Neural crest cell (in vitro differentiated cells): ENCODE results near the gene PZP. TPM values are rescaled to one million over a fixed set of nuclear protein-coding genes. Genes with fewer than 3 reads are reported as not detected.

Source experiments
- DNase-seq: peaks from one replicate; pipeline ENCODE4 v3.0.0; 2021; ENCODE audit warnings: low read depth, mixed read lengths, low spot score
- H3K27ac Mint-ChIP-seq: one replicate; pipeline ENCODE4 v1.8.0; 2021; ENCODE audit warnings: mild to moderate bottlenecking, mixed read lengths; ENCODE audit not compliant: unreplicated experiment
- H3K27me3 Mint-ChIP-seq: 2 replicates; pipeline ENCODE4 v1.8.0; 2021; ENCODE audit warnings: low read depth, mild to moderate bottlenecking, mixed read lengths
- H3K36me3 Mint-ChIP-seq: 2 replicates; pipeline ENCODE4 v1.8.0; 2021; ENCODE audit warnings: low read depth, mild to moderate bottlenecking, mixed read lengths
- H3K4me1 Mint-ChIP-seq: 2 replicates; pipeline ENCODE4 v1.8.0; 2021; ENCODE audit warnings: mixed read lengths
- H3K4me3 Mint-ChIP-seq: one replicate; pipeline ENCODE4 v1.8.0; 2021; ENCODE audit warnings: mild to moderate bottlenecking, mixed read lengths
- H3K9me3 Mint-ChIP-seq: 2 replicates; pipeline ENCODE4 v1.8.0; 2021; ENCODE audit warnings: mixed read lengths
- CTCF ChIP-seq: fragments of 200-600 bp; sonication (generic); conservative IDR thresholded peaks from 2 replicates; pipeline ENCODE4 v1.5.0; 2021; ENCODE audit warnings: antibody characterized with exemption, mild to moderate bottlenecking
- total RNA-seq: library from RNA; stranded (reverse); gene quantifications from 2 replicates; pipeline ENCODE4 v1.2.1, GENCODE V29; 2021

Gene PZP
- total RNA-seq, 1 donor from 2014 or later = not detected

DNA sequence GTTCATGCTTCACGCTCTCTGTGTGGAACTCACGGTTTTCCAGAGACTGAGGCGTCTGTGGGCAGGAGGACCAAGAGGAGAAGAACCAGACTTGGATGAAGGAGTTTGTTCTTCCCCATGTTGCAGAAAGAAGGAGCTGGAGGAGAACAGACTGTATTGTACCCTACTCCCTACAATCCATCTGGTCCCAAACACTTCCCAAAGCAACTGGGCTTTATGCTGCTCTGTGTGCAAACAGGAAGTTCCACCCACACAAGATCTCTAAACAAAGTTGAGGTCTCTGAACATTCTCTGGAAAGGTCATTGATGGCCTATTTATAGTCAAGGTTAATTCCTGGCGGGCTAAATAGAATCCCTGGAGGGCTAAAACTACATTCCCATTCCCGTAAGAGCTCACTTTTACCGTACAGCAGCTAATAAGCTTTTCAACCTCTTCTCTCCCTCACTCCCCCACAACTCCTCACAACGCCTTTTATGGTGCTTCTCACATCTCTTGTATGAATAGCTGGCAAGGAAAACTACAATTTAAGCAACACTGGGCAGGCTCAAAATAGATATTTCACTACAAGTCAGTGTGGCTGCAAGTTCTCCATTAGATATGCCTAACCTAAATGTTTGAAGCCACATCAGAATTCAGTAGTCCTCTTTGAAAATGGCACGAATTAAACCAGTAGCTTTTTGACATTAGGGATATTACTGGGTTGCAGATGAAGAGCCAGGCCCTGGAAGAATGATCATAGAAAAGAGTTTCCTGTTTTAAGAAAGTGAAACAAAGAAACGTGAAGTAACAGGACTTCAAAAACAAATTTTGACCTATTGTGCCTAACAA is 92.2 kb downstream of the PZP start, which contains the start of gene A2M:
Gene A2M (minus strand): TSS at position 189 of the 829 bp plus-strand sequence. CDS start 70 bp downstream, at position 119.
- H3K27me3 Mint-ChIP-seq = no peaks in the 10 kb centered on the region
- peaks cover 12% of the 10 kb centered on the region for H3K36me3 Mint-ChIP-seq
- DNase-seq = no peak
- H3K4me1 Mint-ChIP-seq = peaks cover 42% of the 10 kb centered on the region
- no peaks in the 10 kb centered on the region for H3K9me3 Mint-ChIP-seq
- TF ChIP-seq CTCF = no peak
- H3K27ac Mint-ChIP-seq = peak within 1 kb of the TSS; percentile 16
- H3K4me3 Mint-ChIP-seq = peak within 1 kb of the TSS; percentile 56

DNA sequence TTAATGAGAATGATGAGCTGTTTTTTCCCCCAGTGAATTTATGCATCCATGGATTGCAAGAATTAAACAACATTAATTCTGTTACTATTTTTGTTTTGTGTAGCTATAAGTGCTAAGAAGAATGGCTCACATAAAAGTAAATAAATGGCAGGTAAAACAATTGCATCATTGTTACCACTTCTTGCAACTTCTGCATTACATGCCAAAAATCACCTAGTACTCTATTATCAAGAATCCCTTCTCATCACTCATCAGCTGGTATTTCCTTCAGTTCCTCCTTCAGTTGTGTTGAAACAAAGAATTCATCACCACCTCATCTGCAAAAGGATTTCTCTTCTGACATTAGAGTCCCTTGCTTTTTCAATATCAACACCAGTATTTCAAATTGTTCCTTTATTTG is 93.2 kb downstream of the PZP start:
- TF ChIP-seq CTCF = no peak
- no peak overlapping the region for H3K27ac Mint-ChIP-seq
- H3K4me3 Mint-ChIP-seq = peak overlapping the region; percentile 56
- peaks cover 12% of the 10 kb centered on the region for H3K36me3 Mint-ChIP-seq
- H3K27me3 Mint-ChIP-seq = no peaks in the 10 kb centered on the region
- no peak for DNase-seq
- peaks cover 42% of the 10 kb centered on the region for H3K4me1 Mint-ChIP-seq
- no peaks in the 10 kb centered on the region for H3K9me3 Mint-ChIP-seq

- no peak for DNase-seq
- Mint-ChIP-seq H3K36me3 (peaks cover 12% of the 10 kb centered on the region), H3K27me3 (no peaks in the 10 kb centered on the region), H3K27ac (no peak overlapping the region), H3K4me1 (peaks cover 38% of the 10 kb centered on the region), H3K4me3 (no peak overlapping the region), H3K9me3 (no peaks in the 10 kb centered on the region)
- no peak for TF ChIP-seq CTCF
Observed at GRCh38 chr12:9113987-9114309, 94.2 kb downstream of the PZP start.

DNA sequence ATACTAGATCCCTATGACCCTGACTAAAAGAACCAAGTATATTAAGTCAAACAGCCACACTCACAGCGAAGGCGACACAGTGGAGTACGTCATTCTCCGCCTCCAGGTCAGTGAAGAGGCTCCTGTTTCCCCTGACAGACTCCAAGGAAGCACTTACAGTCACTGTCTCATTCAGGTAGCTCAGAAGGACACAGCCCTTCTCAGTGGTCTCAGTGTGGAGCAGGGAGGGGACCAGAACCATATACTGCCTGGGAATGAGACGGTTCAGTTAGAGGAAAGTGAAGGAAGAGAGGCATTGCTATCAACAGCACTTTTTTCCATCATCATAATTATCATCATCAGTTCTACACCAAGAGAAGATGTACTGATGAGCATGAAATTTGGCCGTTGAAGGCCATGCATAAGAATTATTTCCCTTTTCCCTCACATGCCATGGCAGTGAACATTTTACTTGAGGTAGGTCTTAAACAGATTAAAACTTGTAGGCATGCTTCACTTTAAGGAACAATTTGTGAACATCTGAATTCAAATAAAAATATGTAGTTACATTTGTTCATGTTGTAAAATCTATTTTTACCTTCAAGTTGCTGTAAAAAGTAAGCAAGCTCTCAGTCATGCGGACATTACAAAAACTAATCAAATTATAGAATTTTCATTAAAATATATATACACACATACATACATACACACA is 94.8 kb downstream of the PZP start:
- peak overlapping the region; percentile 4 for H3K4me3 Mint-ChIP-seq
- no peak overlapping the region for H3K27ac Mint-ChIP-seq
- H3K36me3 Mint-ChIP-seq = peaks cover 12% of the 10 kb centered on the region
- DNase-seq = no peak
- H3K9me3 Mint-ChIP-seq = no peaks in the 10 kb centered on the region
- H3K4me1 Mint-ChIP-seq = peaks cover 34% of the 10 kb centered on the region
- no peak for TF ChIP-seq CTCF
- no peaks in the 10 kb centered on the region for H3K27me3 Mint-ChIP-seq

DNA sequence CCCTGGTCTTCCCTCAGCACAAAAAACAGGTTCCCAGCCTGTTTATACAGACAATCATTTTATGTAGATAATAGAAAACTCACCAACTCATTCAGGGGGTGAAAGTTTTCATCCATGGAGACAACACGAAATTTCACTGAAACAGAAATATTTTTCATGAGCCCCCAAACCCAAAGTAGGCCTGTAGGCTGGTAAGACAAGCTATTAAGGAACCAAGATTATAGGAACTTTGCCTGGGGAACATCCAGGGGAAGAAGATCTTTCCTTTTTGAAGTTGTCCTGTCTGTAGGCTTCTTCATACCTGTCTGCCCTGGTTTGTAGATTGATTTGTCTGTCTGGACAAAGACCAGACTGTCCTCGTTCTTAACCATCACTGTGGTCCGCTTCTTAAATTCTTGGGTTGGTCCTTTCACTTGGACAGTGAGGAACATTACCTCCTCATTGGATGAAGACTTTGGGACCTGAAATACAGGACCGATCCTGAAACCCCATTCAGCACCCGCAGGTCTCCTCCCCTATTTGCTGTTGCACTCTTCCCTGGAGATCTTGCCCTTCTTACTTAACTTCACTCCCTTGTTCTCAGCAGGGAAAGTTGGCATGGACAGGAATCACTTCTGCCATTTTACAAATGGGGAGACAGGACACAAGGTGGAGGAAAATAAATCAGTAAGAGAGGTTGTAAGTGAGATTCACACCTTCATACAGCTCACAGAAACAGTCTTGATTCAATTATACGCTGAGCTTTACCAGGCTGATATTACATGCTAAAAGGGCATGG is 95.9 kb downstream of the PZP start:
- peaks cover 13% of the 10 kb centered on the region for H3K36me3 Mint-ChIP-seq
- DNase-seq = no peak
- H3K4me3 Mint-ChIP-seq = no peak overlapping the region
- TF ChIP-seq CTCF = no peak
- H3K4me1 Mint-ChIP-seq = peaks cover 31% of the 10 kb centered on the region
- no peaks in the 10 kb centered on the region for H3K9me3 Mint-ChIP-seq
- no peaks in the 10 kb centered on the region for H3K27me3 Mint-ChIP-seq
- H3K27ac Mint-ChIP-seq = no peak overlapping the region
